Lung microvascular endothelial cell (primary cell): Measurements from ENCODE around the gene CDC5L. TPM values are rescaled to one million over a fixed set of nuclear protein-coding genes. Genes with fewer than 3 reads are reported as not detected.

ENCODE experiments used
- DNase-seq, 2 donors: peaks; one replicate each; pipeline versions ENCODE4 v3.0.0 to v3.0.0-alpha.2; 2010; ENCODE audit warnings: low read depth in 2 of 2
- total RNA-seq: library from RNA; depleted of rRNA; stranded (reverse); fragments of >200 nt; gene quantifications from 2 replicates; pipeline ENCODE4 v1.2.1, GENCODE V29; 2014

The CDC5L gene
- total RNA-seq, 1 donor from 2014 or later, result 16.3 TPM

- peak; percentile 61 to 76 for DNase-seq
Observed at GRCh38 chr6:44452725-44453124, 65.2 kb downstream of the CDC5L start.

- DNase-seq, result no peak
Observed at GRCh38 chr6:44453146-44453545, 65.6 kb downstream of the CDC5L start.

GRCh38 chr6:44454198-44454597 is 66.7 kb downstream of the CDC5L start:
- DNase-seq, result peak in 1 of 2 donors; percentile 16

- DNase-seq, result peak; percentile 52 to 55
Observed at GRCh38 chr6:44456070-44456965, 68.8 kb downstream of the CDC5L start.

- DNase-seq, result no peak
Observed at GRCh38 chr6:44456966-44457292, 69.4 kb downstream of the CDC5L start.

GRCh38 chr6:44457596-44457995 is 70.1 kb downstream of the CDC5L start:
- no peak for DNase-seq

- DNase-seq, result no peak
Observed at GRCh38 chr6:44458551-44458950, 71.0 kb downstream of the CDC5L start.

- DNase-seq, result no peak
Observed at GRCh38 chr6:44462335-44462734, 74.8 kb downstream of the CDC5L start.

GRCh38 chr6:44462797-44463727 is 75.6 kb downstream of the CDC5L start:
- no peak for DNase-seq

GRCh38 chr6:44463728-44464450 is 76.4 kb downstream of the CDC5L start:
- no peak for DNase-seq

GRCh38 chr6:44464527-44465310 is 77.2 kb downstream of the CDC5L start:
- no peak for DNase-seq

- no peak for DNase-seq
Observed at GRCh38 chr6:44466955-44467354, 79.4 kb downstream of the CDC5L start.

GRCh38 chr6:44468835-44469234 is 81.3 kb downstream of the CDC5L start:
- no peak for DNase-seq

- DNase-seq, result no peak
Observed at GRCh38 chr6:44470115-44470464, 82.6 kb downstream of the CDC5L start.

GRCh38 chr6:44470746-44471145 is 83.2 kb downstream of the CDC5L start:
- DNase-seq, result no peak

GRCh38 chr6:44471271-44471981 is 83.9 kb downstream of the CDC5L start:
- DNase-seq, result no peak

- DNase-seq, result peak in 1 of 2 donors; percentile 26
Observed at GRCh38 chr6:44472250-44472945, 84.9 kb downstream of the CDC5L start.

GRCh38 chr6:44473393-44474189 is 86.1 kb downstream of the CDC5L start:
- DNase-seq, result no peak

- DNase-seq, result no peak
Observed at GRCh38 chr6:44474190-44474631, 86.7 kb downstream of the CDC5L start.
